Loucy (cell line): Measurements from ENCODE around the gene NEXN.

ENCODE experiments used
- CTCF ChIP-seq: fragments of 200-600 bp; sonication (generic); conservative IDR thresholded peaks from 2 replicates; pipeline ENCODE4 v1.5.1; 2014; ENCODE audit warnings: mild to moderate bottlenecking, antibody characterized with exemption, low read length
- EZH2phosphoT487 ChIP-seq: fragments of 200-600 bp; IDR thresholded peaks from 2 replicates; pipeline ENCODE4 v1.6.1; 2018; ENCODE audit warnings: antibody characterized with exemption, mild to moderate bottlenecking, moderate library complexity, borderline replicate concordance

- TF ChIP-seq EZH2phosphoT487 (no peak), CTCF (no peak)
Observed at GRCh38 chr1:77927414-77927813, 39.0 kb downstream of the NEXN start.
